Muscle layer of colon (tissue), 2 donors: ENCODE results near the gene C19orf18.
"Not testable (repeated sequence)": the region's sequence is repeated elsewhere in the genome, so short reads cannot be mapped to it uniquely, and the experiment has no call there.

Experiments
- H3K27ac ChIP-seq: one replicate; pipeline ENCODE4 v1.7.0; 2013; ENCODE audit warnings: low read depth, mild to moderate bottlenecking, low read length, moderate library complexity
- H3K27me3 ChIP-seq, 2 donors: one replicate each; pipeline ENCODE4 v1.7.0; 2013; ENCODE audit warnings: low read length in 2 of 2, mild to moderate bottlenecking in 2 of 2; ENCODE audit not compliant: insufficient read depth in 2 of 2, control insufficient read depth in 1 of 2
- H3K36me3 ChIP-seq: one replicate; pipeline ENCODE4 v1.7.0; 2013; ENCODE audit warnings: mild to moderate bottlenecking, low read length; ENCODE audit not compliant: insufficient read depth
- H3K4me1 ChIP-seq: one replicate; pipeline ENCODE4 v1.7.0; 2013; ENCODE audit warnings: mild to moderate bottlenecking, low read length; ENCODE audit not compliant: insufficient read depth
- H3K4me3 ChIP-seq, 2 donors: one replicate each; pipeline ENCODE4 v1.7.0; 2013; ENCODE audit warnings: low read length in 2 of 2, low read depth in 1 of 2, mild to moderate bottlenecking in 1 of 2, moderate library complexity in 1 of 2
- H3K9ac ChIP-seq: one replicate; pipeline ENCODE4 v1.7.0; 2013; ENCODE audit warnings: low read length
- H3K9me3 ChIP-seq: one replicate; pipeline ENCODE4 v1.7.0; 2013; ENCODE audit warnings: mild to moderate bottlenecking, low read length
- donor health status: abdominal sarcoma.
- donor health status: Adenocarcinoma of cecum.

C19orf18 gene

DNA sequence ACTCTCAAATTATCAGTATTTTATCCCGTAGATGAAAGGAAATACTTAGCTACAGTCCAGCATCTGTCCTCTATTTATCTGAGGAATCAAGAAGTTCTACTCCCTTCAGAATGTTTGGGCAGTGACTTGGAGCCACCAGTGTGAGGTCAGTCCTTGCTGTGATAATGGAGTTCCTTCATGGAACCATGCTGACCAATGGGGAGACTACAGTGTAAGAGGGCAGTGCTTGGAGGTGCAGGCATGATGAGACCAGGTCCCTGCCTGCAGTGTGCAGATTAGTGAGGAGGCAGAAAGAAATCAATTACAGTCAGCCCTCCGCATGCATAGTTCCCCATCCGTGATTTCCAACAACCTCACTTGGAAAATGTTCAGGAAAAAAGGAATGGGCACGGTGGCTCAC is at the start of gene C19orf18:
TSS of gene C19orf18 (minus strand) at position 101 of the 400 bp plus-strand sequence. CDS start 102 bp downstream, outside the sequence.
- Histone ChIP-seq H3K27me3 (no peaks in the 10 kb centered on the region), H3K9ac (no peak within 1 kb of the TSS), H3K4me1 (no peaks in the 10 kb centered on the region), H3K27ac (no peak within 1 kb of the TSS), H3K36me3 (peaks cover 21% of the 10 kb centered on the region), H3K9me3 (peaks cover 81% of the 10 kb centered on the region), H3K4me3 (peak within 1 kb of the TSS in 1 of 2 donors; percentile 32)

DNA sequence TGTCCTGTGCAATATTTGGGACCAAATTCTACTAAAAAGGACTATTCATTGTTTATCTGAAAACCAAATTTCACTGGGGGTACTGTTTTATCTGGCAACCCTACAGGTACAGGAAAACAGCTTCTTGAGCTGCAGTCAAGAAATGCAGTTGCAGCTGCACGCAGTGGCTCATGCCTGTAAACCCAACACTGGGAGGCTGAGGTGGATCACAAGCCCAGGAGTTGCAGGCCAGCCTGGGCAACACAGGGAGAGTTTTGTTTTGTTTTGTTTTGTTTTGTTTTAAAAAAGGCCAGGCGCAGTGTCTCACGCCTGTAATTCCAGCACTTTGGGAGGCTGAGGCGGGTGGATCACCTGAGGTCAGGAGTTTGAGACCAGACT is 47.9 kb upstream of the C19orf18 start:
- Histone ChIP-seq H3K9me3 (no peaks in the 10 kb centered on the region), H3K36me3 (no peaks in the 10 kb centered on the region), H3K4me1 (no peaks in the 10 kb centered on the region), H3K4me3 (no peak overlapping the region), H3K27ac (no peak overlapping the region), H3K9ac (no peak overlapping the region), H3K27me3 (no peaks in the 10 kb centered on the region)

DNA sequence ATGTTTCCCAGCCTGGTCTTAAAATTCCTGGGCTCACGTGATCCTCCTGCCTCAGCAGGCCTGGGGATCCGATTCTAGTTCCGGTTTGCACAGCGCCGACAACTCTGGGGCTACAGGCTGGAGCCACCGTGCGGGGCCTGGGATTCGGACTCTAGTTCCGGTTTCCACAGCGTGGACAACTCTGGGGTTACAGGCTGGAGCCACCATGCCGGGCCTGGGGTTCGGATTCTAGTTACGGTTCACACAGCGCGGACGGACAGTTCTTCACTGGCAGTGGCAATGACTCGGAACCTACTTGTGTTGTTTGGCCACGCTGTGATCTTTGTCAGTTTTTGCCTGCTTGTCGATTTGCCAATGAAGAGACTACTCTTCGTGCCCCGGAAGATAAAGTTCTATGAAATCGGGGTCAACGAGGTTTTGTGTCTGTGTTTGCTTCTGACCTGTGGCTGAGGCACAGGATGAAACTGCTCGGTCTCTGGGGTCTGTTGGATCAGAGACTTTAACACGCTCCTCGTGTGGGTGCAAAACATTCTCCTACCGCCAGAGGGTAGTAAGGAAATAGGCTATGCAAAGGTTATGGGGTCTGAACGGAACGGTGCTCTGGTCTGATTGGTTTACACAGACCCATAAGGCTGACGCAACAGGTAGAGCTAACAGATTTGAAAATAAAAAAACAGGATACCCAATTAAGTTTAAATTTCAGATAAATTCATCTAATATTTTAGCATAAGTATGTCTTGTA is 47.4 kb upstream of the C19orf18 start:
- Histone ChIP-seq H3K4me3 (no peak overlapping the region), H3K27me3 (no peaks in the 10 kb centered on the region), H3K4me1 (no peaks in the 10 kb centered on the region), H3K36me3 (no peaks in the 10 kb centered on the region), H3K9ac (no peak overlapping the region), H3K9me3 (no peaks in the 10 kb centered on the region), H3K27ac (no peak overlapping the region)

DNA sequence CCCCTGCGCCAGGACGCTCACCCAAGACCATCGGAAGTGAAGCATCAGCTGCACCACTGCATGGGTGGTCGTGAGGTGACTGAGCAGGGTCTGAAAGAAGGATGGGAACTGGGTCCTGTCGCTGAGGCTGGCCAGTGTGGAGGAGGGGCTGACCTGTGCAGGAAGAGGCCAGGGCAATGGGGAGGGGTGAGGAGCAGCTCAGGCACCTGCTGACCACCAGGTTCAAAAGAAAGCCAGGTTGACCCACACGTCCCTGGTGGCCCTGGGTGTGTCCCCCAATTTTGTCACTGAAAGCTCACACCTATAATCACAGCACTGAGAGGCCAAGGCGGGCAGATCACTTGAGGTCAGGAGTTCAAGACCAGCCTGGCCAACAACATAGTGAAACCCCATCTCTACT is 45.8 kb upstream of the C19orf18 start:
- no peak overlapping the region for H3K27ac ChIP-seq
- no peaks in the 10 kb centered on the region for H3K4me1 ChIP-seq
- H3K9me3 ChIP-seq, result no peaks in the 10 kb centered on the region
- H3K27me3 ChIP-seq, result no peaks in the 10 kb centered on the region
- no peak overlapping the region for H3K9ac ChIP-seq
- no peaks in the 10 kb centered on the region for H3K36me3 ChIP-seq
- H3K4me3 ChIP-seq, result no peak overlapping the region

DNA sequence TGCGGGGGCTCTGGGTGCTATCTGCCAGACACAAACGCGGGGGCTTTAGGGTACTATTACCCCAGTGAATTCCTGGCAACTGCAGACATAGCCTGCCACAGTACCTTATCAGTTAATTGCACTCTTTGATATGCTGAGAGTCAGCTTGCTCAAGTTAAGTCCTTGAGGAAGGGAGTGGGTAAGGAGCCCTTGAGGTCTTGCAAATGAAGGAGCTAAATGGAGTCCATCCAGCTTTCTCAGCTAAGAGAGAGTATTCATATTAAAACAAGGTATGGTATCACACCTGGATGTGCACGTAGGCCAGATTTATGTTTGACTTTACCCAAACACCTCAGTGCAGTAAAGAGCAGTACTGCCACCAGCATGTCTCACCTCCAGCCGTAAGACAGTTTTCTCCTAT is 39.8 kb upstream of the C19orf18 start:
- Histone ChIP-seq H3K27ac (no peak overlapping the region), H3K9me3 (peaks cover 4% of the 10 kb centered on the region), H3K4me3 (no peak overlapping the region), H3K27me3 (no peaks in the 10 kb centered on the region), H3K36me3 (no peaks in the 10 kb centered on the region), H3K9ac (no peak overlapping the region), H3K4me1 (no peaks in the 10 kb centered on the region)

DNA sequence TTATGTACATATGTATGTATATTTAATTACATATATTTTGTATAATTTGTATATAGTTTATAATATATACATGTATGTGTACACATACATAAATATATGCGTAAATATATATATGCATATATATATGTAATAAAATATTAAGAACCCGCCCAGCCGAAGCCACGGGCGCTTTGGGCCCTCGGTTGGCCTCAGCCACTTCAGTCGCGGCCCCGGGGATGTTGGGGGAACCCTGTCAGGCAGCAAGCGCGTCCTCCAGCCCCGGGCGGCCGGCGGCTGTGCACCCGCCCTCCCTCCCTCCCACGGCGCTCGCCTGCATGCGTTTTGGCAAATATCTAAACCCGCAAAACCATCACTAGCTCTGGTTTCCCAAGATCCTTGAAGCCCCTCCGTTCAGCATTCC is 36.2 kb upstream of the C19orf18 start:
- no peak overlapping the region for H3K4me3 ChIP-seq

DNA sequence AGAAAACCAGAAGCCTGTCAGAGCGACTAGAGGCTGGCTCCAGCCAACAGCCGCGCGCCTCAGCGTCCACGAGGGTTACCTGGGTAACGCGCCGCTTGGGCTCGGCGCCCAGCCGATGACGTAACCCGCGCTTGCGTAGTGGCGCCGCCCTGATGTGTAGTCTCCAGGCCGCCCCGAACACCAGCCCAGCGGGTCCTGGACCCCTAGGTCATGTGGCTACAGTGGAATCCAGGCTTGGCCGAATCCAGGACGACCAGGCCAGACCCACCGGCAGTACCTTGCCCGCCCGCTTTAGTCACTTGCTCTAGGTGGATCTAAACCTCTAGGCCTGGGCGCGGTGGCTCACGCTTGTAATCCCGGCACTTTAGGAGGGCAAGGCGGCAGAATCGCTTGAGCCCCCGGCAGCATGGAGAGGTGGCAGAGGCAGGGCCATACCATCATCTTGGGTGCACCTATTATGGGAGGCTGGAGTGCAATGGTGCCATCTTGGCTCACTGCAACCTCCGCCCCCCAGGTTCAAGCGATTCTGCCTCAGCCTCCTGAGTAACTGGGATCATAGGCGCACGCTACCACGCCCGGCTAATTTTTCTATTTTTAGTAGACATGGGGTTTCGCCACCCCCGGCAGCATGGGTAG is 35.5 kb upstream of the C19orf18 start:
- Histone ChIP-seq H3K9me3 (peaks cover 22% of the 10 kb centered on the region), H3K4me1 (no peaks in the 10 kb centered on the region), H3K36me3 (peaks cover 14% of the 10 kb centered on the region), H3K27me3 (no peaks in the 10 kb centered on the region), H3K27ac (no peak overlapping the region), H3K4me3 (peak overlapping the region; percentile 17 to 32), H3K9ac (no peak overlapping the region)

More for the DNA sequence above, 36.2 kb upstream of the C19orf18 start:
- H3K9me3 ChIP-seq, result peaks cover 16% of the 10 kb centered on the region
- H3K27me3 ChIP-seq, result no peaks in the 10 kb centered on the region
- no peak overlapping the region for H3K27ac ChIP-seq
- H3K9ac ChIP-seq, result no peak overlapping the region
- peaks cover 7% of the 10 kb centered on the region for H3K36me3 ChIP-seq
- no peaks in the 10 kb centered on the region for H3K4me1 ChIP-seq

DNA sequence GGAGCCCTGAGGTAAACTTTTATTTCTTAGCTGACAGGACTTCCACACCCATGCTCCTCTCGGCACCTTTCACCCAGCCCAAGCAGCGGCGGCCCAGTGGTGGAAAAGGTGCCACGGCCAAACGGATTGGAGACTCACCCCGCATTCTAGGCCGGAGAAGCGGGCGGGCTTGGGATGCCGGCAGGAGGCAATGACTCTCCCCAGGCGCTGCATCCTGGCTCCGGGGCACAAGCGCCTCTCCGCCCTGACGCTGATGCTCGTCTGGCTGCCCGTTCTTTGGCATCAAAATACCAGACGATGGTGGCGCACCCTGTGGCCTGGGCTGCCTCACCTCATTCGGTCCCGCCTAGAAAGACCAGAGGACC is 34.9 kb upstream of the C19orf18 start:
- Histone ChIP-seq H3K27ac (no peak overlapping the region), H3K9me3 (peaks cover 27% of the 10 kb centered on the region), H3K9ac (no peak overlapping the region), H3K4me3 (peak overlapping the region in 1 of 2 donors; percentile 11), H3K4me1 (no peaks in the 10 kb centered on the region), H3K36me3 (peaks cover 19% of the 10 kb centered on the region), H3K27me3 (no peaks in the 10 kb centered on the region)

DNA sequence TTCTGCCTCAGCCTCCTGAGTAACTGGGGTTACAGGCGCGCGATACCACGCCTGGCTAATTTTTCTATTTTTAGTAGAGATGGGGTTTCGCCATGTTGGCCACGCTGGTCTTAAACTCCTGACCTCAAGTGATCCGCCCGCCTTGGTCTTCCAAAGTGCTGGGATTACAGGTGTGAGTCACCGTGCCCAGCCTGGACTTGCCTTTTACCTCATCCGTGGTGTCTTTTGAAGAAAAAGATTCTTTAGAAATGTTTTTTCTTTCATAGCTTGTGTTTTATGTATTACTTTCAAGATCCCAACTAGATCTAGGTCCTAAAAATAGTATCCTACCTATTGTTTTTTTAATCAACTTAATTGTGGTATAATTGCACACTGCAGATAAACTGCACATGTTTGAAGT is 34.5 kb upstream of the C19orf18 start:
- Histone ChIP-seq H3K4me3 (peak overlapping the region in 1 of 2 donors; percentile 11), H3K36me3 (peaks cover 19% of the 10 kb centered on the region), H3K9me3 (peaks cover 30% of the 10 kb centered on the region)
- not testable (repeated sequence) for H3K27ac ChIP-seq, H3K27me3 ChIP-seq, H3K4me1 ChIP-seq, H3K9ac ChIP-seq

DNA sequence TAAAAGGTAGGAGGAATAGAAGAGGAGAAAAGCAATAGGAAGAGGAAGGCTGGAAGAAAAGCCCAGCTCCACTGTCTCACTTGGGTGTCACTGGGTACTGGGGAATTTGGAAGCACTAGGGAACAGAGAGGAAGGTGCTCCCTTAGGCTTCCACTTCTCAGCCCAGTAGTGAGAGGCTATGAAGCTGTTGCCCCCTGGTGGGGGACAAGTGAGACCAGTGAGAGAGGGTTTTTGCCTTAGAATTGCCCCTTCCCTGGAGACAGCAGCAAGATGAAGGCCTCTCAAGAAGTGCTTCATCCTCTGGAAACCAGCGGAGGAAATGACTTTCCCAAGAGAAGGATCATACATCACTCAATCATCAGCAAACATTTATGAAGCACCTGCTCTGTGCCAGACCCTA is 33.0 kb upstream of the C19orf18 start:
- peak overlapping the region in 1 of 2 donors; percentile 23 for H3K4me3 ChIP-seq
- H3K4me1 ChIP-seq, result peaks cover 8% of the 10 kb centered on the region
- no peak overlapping the region for H3K27ac ChIP-seq
- peaks cover 37% of the 10 kb centered on the region for H3K9me3 ChIP-seq
- H3K27me3 ChIP-seq, result no peaks in the 10 kb centered on the region
- peaks cover 19% of the 10 kb centered on the region for H3K36me3 ChIP-seq
- no peak overlapping the region for H3K9ac ChIP-seq

DNA sequence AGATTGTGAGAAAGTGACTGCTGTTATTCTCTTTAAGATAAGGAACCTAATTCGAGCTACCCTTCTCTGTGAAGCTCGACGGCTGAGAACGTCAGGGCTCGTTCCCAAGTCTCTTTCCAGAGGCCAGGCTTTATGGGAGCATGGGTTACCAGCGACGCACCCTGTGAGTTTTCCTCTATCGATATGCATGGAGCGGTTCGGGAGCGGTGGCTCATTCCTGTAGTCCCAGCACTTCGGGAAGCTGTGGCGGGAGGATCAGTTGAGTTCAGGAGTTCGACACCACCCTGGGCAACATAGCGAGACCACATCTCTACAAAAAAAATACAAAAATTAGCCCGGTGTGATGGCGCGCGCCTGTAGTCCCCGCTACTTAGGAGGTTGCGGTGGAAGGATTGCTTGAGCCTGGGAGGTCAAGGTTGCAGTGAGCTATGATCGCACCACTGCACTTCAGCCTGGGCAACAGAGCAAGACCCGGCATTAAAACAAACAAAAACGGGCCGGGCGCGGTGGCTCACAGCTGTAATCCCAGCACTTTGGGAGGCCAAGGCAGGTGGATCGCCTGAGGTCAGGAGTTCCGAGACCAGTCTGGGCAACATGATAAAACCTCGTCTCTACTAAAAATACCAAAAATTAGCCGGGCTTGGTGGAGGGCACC is 29.0 kb upstream of the C19orf18 start:
- Histone ChIP-seq H3K9ac (peak overlapping the region; percentile 56), H3K27ac (peak overlapping the region; percentile 73), H3K27me3 (no peaks in the 10 kb centered on the region), H3K4me3 (peak overlapping the region; percentile 59 to 99), H3K4me1 (peaks cover 19% of the 10 kb centered on the region), H3K36me3 (peaks cover 36% of the 10 kb centered on the region), H3K9me3 (peaks cover 54% of the 10 kb centered on the region)
